Measurements from ENCODE around the gene NUBPL. TPM values are rescaled to one million over a fixed set of nuclear protein-coding genes. Genes with fewer than 3 reads are reported as not detected.

Gene NUBPL, protein sequence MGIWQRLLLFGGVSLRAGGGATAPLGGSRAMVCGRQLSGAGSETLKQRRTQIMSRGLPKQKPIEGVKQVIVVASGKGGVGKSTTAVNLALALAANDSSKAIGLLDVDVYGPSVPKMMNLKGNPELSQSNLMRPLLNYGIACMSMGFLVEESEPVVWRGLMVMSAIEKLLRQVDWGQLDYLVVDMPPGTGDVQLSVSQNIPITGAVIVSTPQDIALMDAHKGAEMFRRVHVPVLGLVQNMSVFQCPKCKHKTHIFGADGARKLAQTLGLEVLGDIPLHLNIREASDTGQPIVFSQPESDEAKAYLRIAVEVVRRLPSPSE
- total RNA-seq (ENCODE audit: low replicate concordance): 10.5 and 18.9 TPM in 2 replicates

DNA sequence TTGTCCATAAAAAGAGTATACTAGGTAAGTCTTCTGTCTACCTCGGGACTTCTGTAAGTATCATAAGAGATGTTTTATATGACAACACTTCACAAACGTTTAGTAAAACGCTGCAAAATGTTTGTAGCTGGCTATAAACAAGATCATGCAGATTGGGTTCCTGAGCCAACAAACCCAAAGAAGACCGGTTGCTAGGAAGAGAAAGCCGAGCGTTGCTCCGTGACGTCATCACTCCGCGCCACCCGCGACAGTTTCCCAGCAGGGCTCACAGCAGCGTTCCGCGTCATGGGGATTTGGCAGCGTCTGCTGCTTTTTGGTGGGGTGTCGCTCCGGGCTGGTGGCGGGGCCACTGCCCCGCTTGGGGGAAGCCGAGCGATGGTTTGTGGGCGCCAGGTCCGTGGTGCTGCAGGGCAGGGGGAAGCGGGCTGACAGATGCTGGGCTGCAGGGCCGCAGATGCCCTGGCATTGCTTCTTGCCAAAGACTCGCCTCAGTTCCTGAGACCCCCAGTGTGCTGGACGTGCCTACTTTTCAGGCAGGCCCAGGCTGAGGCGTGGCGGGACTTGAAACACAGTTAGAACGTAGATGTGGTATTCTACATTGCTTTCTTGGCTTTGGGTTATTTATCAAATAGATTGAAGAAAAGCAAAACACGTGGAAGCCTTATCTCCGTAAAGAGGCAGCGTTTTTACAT lies at the start of gene NUBPL:
NUBPL (plus strand) TSS at position 250 of the 692 bp plus-strand sequence; CDS start at position 286, 36 bp downstream.
- TF ChIP-seq, protein P1, sequence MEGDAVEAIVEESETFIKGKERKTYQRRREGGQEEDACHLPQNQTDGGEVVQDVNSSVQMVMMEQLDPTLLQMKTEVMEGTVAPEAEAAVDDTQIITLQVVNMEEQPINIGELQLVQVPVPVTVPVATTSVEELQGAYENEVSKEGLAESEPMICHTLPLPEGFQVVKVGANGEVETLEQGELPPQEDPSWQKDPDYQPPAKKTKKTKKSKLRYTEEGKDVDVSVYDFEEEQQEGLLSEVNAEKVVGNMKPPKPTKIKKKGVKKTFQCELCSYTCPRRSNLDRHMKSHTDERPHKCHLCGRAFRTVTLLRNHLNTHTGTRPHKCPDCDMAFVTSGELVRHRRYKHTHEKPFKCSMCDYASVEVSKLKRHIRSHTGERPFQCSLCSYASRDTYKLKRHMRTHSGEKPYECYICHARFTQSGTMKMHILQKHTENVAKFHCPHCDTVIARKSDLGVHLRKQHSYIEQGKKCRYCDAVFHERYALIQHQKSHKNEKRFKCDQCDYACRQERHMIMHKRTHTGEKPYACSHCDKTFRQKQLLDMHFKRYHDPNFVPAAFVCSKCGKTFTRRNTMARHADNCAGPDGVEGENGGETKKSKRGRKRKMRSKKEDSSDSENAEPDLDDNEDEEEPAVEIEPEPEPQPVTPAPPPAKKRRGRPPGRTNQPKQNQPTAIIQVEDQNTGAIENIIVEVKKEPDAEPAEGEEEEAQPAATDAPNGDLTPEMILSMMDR (IDR thresholded peaks at IDR 0.05; ENCODE audit: insufficient read depth, low read length): no peak
- peak within 1 kb of the TSS; percentile 82 for H3K4me3 ChIP-seq (ENCODE audit: low read depth, low read length)
- DNase-seq (ENCODE audit: low read depth): peak; percentile 96

DNA sequence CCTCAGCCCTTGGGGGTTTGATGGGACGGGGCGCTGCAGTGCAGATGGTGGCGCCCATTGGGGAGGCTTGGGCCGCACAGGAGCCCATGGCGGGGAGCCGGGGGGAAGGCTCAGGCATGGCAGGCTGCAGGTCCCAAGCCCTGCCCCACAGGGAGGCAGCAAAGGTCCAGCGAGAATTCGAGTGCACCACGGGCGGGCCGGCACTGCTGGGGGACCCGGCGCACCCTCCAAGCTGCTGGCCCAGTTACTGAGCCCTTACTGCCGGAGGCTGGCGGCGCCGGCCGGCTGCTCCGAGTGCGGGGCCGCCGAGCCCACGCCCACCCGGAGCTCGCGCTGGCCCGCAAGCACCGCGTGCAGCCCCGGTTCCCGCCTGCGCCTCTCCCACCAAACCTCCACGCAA lies 34.1 kb upstream of the NUBPL start:
- no peak for DNase-seq (ENCODE audit: low read depth)
- H3K4me3 ChIP-seq (ENCODE audit: low read depth, low read length): no peak overlapping the region
- TF ChIP-seq, protein P1 (IDR thresholded peaks at IDR 0.05; ENCODE audit: insufficient read depth, low read length): no peak

DNA sequence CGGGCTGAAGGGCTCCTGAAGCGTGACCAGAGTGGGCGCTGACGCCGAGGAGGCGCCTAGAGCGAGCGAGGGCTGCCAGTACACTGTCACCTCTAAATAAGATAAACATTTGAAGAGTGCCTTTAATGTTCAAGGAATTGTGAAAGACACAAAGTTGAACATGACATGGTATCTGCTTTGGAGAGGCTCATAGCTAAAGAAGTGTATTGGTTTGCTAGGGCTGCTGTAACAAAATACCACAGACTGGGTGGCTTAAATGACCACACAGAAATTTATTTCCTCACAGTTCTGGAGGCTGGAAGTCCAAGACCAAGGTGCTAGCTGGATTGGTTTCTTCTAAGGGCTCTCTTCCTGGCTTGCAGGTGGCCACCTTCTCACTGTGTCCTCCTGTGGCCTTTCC lies 33.7 kb upstream of the NUBPL start:
- no peak overlapping the region for H3K4me3 ChIP-seq (ENCODE audit: low read depth, low read length)
- DNase-seq (ENCODE audit: low read depth): no peak
- TF ChIP-seq, protein P1 (IDR thresholded peaks at IDR 0.05; ENCODE audit: insufficient read depth, low read length): no peak

DNA sequence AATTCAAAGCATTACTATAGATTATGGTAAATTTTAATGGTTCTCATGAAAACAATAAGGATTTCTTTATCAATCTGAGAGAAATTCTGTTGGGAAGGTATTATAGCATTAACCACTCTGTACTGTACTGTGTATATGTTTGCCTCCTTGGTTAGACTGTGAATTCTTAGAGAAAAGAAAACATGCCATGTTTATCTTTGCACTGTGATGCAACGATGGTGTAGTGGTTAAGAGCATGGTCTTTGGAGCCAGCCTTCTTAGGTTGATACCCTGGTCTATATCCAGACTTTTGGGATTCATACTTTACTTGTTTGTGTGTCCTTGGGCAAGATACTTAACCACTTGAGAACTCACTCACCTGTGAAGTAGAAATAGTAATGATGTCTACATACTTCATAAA lies 32.2 kb upstream of the NUBPL start:
- H3K4me3 ChIP-seq (ENCODE audit: low read depth, low read length): no peak overlapping the region
- DNase-seq (ENCODE audit: low read depth): no peak
- TF ChIP-seq, protein P1 (IDR thresholded peaks at IDR 0.05; ENCODE audit: insufficient read depth, low read length): no peak

DNA sequence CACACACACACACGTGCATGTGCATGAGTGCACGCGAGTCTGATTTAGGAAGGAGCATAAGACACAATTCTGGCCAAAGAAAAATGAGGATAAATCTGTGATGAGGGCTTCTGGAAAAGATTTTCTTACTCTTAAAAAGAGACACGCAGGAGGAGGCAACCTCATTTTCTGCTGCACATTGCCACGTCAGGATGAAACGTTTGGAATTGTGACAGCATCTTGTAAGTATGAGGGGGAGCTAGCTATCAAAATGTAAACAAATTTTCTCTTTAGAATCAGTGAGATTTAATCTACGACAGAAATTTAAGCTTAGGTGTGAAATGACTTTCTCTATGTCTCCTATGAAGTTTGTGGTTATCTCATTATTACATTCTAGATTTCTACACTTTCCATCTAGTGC lies 31.1 kb upstream of the NUBPL start:
- DNase-seq (ENCODE audit: low read depth): no peak
- H3K4me3 ChIP-seq (ENCODE audit: low read depth, low read length): no peak overlapping the region
- TF ChIP-seq, protein P1 (IDR thresholded peaks at IDR 0.05; ENCODE audit: insufficient read depth, low read length): no peak

DNA sequence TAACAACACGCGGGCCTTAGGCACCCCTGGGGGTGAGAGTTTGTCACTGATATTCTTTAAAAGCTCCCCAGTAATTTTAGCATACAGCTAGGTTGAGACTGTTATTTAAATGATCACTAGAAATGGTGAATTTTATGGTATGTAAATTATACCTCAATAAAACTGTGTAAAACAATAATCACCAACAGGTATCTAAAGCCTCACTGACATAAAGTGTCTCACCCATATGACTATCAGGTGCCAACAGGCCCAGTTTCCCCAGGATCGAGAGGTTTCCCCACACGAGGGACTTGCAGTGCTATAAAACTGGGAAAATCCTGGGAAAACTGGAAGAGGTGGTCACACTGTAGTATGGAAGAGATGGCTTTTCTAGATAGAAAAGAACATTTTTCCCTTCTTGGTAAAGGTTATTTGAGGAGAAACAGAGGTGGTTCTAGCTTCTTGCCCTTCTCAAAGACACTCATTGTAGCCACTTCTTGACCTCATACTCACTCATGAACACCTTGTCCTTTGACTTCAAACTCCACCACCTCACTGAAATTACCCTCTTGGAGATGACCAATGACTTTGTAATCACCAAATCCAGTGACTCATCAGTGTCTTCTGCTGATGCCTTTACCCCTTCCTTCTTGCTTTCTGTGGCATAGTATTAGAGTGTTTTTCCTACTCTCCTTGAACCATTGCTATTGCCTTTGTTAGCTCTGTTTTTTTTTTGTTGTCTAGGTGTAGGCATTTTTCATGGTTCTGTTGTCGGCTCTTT lies 24.8 kb upstream of the NUBPL start:
- no peak for DNase-seq (ENCODE audit: low read depth)
- TF ChIP-seq, protein P1 (IDR thresholded peaks at IDR 0.05; ENCODE audit: insufficient read depth, low read length): no peak
- H3K4me3 ChIP-seq (ENCODE audit: low read depth, low read length): no peak overlapping the region

Measured in fibroblast of the aortic adventitia (primary cell).